ENCODE measurements around the gene ATAD3B.
"Not testable (repeated sequence)": the region's sequence is repeated elsewhere in the genome, so short reads cannot be mapped to it uniquely, and the experiment has no call there.

DNA sequence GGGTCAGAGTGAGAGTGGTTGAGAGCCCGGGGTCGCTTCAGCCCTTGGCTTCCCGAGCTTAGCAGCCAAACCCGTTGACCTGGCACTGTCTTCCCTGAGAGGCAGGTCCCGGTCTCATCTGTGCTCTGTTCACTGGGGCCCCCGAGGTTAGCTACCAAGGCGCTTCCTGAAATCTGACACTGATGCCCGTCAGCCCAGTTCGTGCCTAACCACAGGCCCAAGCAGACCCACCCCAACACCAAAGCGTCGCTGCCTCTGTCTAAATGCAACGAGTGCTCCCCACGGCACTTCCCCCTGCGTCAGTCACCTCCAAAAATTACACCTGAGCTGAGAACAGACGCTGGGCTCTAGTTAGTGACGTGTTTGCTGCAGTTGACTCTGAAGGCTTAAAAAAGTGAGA is 42.8 kb downstream of the ATAD3B start:
- TF ChIP-seq POLR2AphosphoS5 (IDR thresholded peaks at IDR 0.05; ENCODE audit: low read length); POLR2AphosphoS2 (IDR thresholded peaks at IDR 0.05; ENCODE audit: low read depth, low read length); CHD2 (IDR thresholded peaks at IDR 0.05; ENCODE audit: borderline replicate concordance, low read depth, low read length): not testable (repeated sequence)
